HepG2 (cell line): ENCODE results near the gene BORCS5. TPM values are rescaled to one million over a fixed set of nuclear protein-coding genes. Genes with fewer than 3 reads are reported as not detected.
A peak's percentile ranks its signal among the peaks of the same experiment; 100 is the strongest.

Source experiments
- ATAC-seq: fragments of 200-7000 bp; cut with Tn5 transposase; 3 replicates; pipeline ENCODE4 v1.9.1; 2020; ENCODE audit warnings: mild to moderate bottlenecking, moderate library complexity
- BruUV-seq: library from RNA; stranded (reverse); fragments of 400-500 nt; replicated peaks from 2 replicates; lab custom pipeline; 2021; lab: Mats Ljungman, UMichigan
- CTCF ChIA-PET: fragments of 300-600 bp; formaldehyde crosslinking; extraction: SDS; loops from one replicate; lab custom pipeline; 2021; ENCODE audit warnings: low total read pairs, inconsistent platforms, low intra/inter-chr PET ratio; lab: Yijun Ruan, JAX
- POLR2A ChIA-PET: fragments of 350-600 bp; sonication (Branson Sonifier 250); formaldehyde crosslinking; loops from one replicate; lab custom pipeline; 2020; ENCODE audit warnings: antibody characterized with exemption, inconsistent platforms; lab: Yijun Ruan, JAX
- DNase-seq: peaks from one replicate; pipeline ENCODE4 v3.0.0-alpha.2; 2015; ENCODE audit warnings: low spot score
- FAIRE-seq: peaks from 3 replicates; lab custom pipeline; 2011; peaks lifted over from hg19 to GRCh38; lab: Jason Lieb, UNC
- H2AFZ ChIP-seq: one replicate; pipeline ENCODE4 v1.6.1; 2011; ENCODE audit warnings: low read length, inconsistent platforms
- H3K27ac ChIP-seq: fragments of 300-600 bp; 3 replicates; pipeline ENCODE4 v1.8.0; 2011; ENCODE audit warnings: mixed run types, mild to moderate bottlenecking, mixed read lengths, low read length, inconsistent platforms; ENCODE audit not compliant: insufficient read depth; ENCODE audit errors: extremely low read length
- H3K27me3 ChIP-seq, 2 experiments: fragments of 200-600 bp in 1 of 2; 2 replicates in 1 of 2; 3 replicates in 1 of 2; pipeline versions ENCODE4 v1.6.0 to v1.8.0; 2011; ENCODE audit warnings: low read length in 2 of 2, mild to moderate bottlenecking in 2 of 2, moderate library complexity in 2 of 2, inconsistent platforms in 1 of 2; ENCODE audit not compliant: insufficient read depth in 2 of 2, control insufficient read depth in 1 of 2
- H3K36me3 ChIP-seq, 2 experiments: fragments of 200-600 bp in 1 of 2; replicated peaks in 1 of 2; 2 replicates in 1 of 2; 3 replicates in 1 of 2; pipeline versions ENCODE4 v1.5.1 to v1.8.0; 2011; ENCODE audit warnings: low read length in 2 of 2, inconsistent platforms in 1 of 2; ENCODE audit not compliant: insufficient read depth in 2 of 2, control insufficient read depth in 1 of 2
- H3K4me1 ChIP-seq: 2 replicates; pipeline ENCODE4 v1.5.1; 2012; ENCODE audit warnings: low read length, inconsistent platforms; ENCODE audit not compliant: insufficient read depth
- H3K4me2 ChIP-seq: 2 replicates; pipeline ENCODE4 v1.6.0; 2011; ENCODE audit warnings: low read depth, low read length, inconsistent platforms
- H3K4me3 ChIP-seq, 3 experiments: fragments of 200-600 bp in 1 of 3; sonication (generic), shearing (Covaris generic) in 1 of 3; replicated peaks in 1 of 3; 2 replicates each; pipeline ENCODE4 v1.5.1; 2011 to 2016; ENCODE audit warnings: low read length in 3 of 3, inconsistent platforms in 2 of 3, low read depth in 2 of 3, mild to moderate bottlenecking in 2 of 3, control low read depth in 1 of 3, mixed read lengths in 1 of 3; ENCODE audit not compliant: insufficient read depth in 1 of 3
- H3K79me2 ChIP-seq: one replicate; pipeline ENCODE4 v1.6.1; 2011; ENCODE audit warnings: low read length, inconsistent platforms; ENCODE audit not compliant: insufficient read depth
- H3K9ac ChIP-seq: 2 replicates; pipeline ENCODE4 v1.6.0; 2011; ENCODE audit warnings: mild to moderate bottlenecking, low read depth, low read length, inconsistent platforms; ENCODE audit not compliant: insufficient read depth
- H3K9me3 ChIP-seq: 2 replicates; pipeline ENCODE4 v1.5.1; 2012; ENCODE audit warnings: mild to moderate bottlenecking, low read length
- H4K20me1 ChIP-seq: 2 replicates; pipeline ENCODE4 v1.6.0; 2011; ENCODE audit warnings: inconsistent platforms, mild to moderate bottlenecking, low read length, moderate library complexity; ENCODE audit not compliant: insufficient read depth
- CTCF ChIP-seq: sonication (generic); formaldehyde crosslinking; IDR thresholded peaks from 2 replicates; pipeline ENCODE4 v1.5.0; 2020; ENCODE audit warnings: mild to moderate bottlenecking, missing genetic modification reagents, moderate library complexity
- E2F5 ChIP-seq: sonication (generic); formaldehyde crosslinking; conservative IDR thresholded peaks from 2 replicates; pipeline ENCODE4 v1.4.0; 2020; ENCODE audit warnings: missing genetic modification reagents
- FOSL2 ChIP-seq: sonication (generic); formaldehyde crosslinking; IDR thresholded peaks from 2 replicates; pipeline ENCODE4 v1.4.0; 2020; ENCODE audit warnings: missing genetic modification reagents
- HOXD1 ChIP-seq: sonication (generic); formaldehyde crosslinking; IDR thresholded peaks from 2 replicates; pipeline ENCODE4 v1.5.0; 2020; ENCODE audit warnings: missing genetic modification reagents
- MTA1 ChIP-seq: sonication (generic); formaldehyde crosslinking; IDR thresholded peaks from 2 replicates; pipeline ENCODE4 v1.4.0; 2020; ENCODE audit warnings: missing genetic modification reagents, mild to moderate bottlenecking, borderline replicate concordance
- MYC ChIP-seq: sonication (generic); formaldehyde crosslinking; IDR thresholded peaks from 2 replicates; pipeline ENCODE4 v1.9.0; 2021; ENCODE audit warnings: missing genetic modification reagents, borderline replicate concordance
- NCOR1 ChIP-seq: fragments of 200-600 bp; sonication (generic); IDR thresholded peaks from 2 replicates; pipeline ENCODE4 v1.7.0; 2017; ENCODE audit warnings: antibody characterized with exemption, low read length, borderline replicate concordance
- NFKB2 ChIP-seq: sonication (generic); formaldehyde crosslinking; IDR thresholded peaks from 2 replicates; pipeline ENCODE4 v1.4.0; 2020; ENCODE audit warnings: missing genetic modification reagents, borderline replicate concordance
- POLR2AphosphoS5 ChIP-seq: IDR thresholded peaks from 2 replicates; pipeline ENCODE4 v1.6.1; 2012; ENCODE audit warnings: low read depth, low read length
- SALL1 ChIP-seq: sonication (generic); formaldehyde crosslinking; IDR thresholded peaks from 2 replicates; pipeline ENCODE4 v1.8.0; 2022; ENCODE audit warnings: mild to moderate bottlenecking, missing genetic modification reagents
- SAP130 ChIP-seq: IDR thresholded peaks from 2 replicates; pipeline ENCODE4 v1.6.1; 2016; ENCODE audit warnings: low read depth
- STAG1 ChIP-seq: sonication (generic); formaldehyde crosslinking; IDR thresholded peaks from 2 replicates; pipeline ENCODE4 v1.4.0; 2020; ENCODE audit warnings: missing genetic modification reagents
- YY1 ChIP-seq: IDR thresholded peaks from 2 replicates; pipeline ENCODE4 v1.6.1; 2011; ENCODE audit warnings: low read length, low read depth, moderate library complexity, mild to moderate bottlenecking; ENCODE audit not compliant: insufficient read depth, insufficient replicate concordance
- ZNF382 ChIP-seq: sonication (generic); formaldehyde crosslinking; IDR thresholded peaks from 2 replicates; pipeline ENCODE4 v1.5.0; 2020; ENCODE audit warnings: missing genetic modification reagents, mild to moderate bottlenecking, borderline replicate concordance
- ZNF44 ChIP-seq: sonication (generic); formaldehyde crosslinking; IDR thresholded peaks from 2 replicates; pipeline ENCODE4 v1.5.1; 2020; ENCODE audit warnings: mild to moderate bottlenecking, missing genetic modification reagents
- ZNF629 ChIP-seq: sonication (generic); formaldehyde crosslinking; conservative IDR thresholded peaks from 2 replicates; pipeline ENCODE4 v1.5.0; 2020; ENCODE audit warnings: missing genetic modification reagents
- ZSCAN30 ChIP-seq: sonication (generic); formaldehyde crosslinking; IDR thresholded peaks from 2 replicates; pipeline ENCODE4 v1.5.0; 2020; ENCODE audit warnings: mild to moderate bottlenecking, missing genetic modification reagents
- whole genome bisulfite sequencing: methylation state at CpG from one replicate; pipeline ENCODE4 v1.1.6; 2017; ENCODE audit warnings: low lambda C conversion rate; 5-methylcytosine and 5-hydroxymethylcytosine counted together
- in situ Hi-C: cut with HindIII; loops from 2 replicates; pipeline ENCODE4 v1.10.0; 2017; ENCODE audit warnings: low pct_unique_long_range_greater_than_20kb; ENCODE audit not compliant: extremely low pct_ligation_motif_present
- intact Hi-C: fragments of 100-400 bp; cut with micrococcal nuclease; formaldehyde crosslinking; loops from one replicate; pipeline ENCODE4 v1.10.0; 2022; ENCODE audit not compliant: unreplicated experiment
- polyA plus RNA-seq, 8 experiments: library from polyadenylated mRNA; depleted of rRNA in 3 of 8; stranded (reverse) in 7 of 8; unstranded in 1 of 8; fragments of >200 nt; fragmentation: Illumina TruSeq in 4 of 8; extraction: Trizol in 4 of 8; gene quantifications; 2 replicates each; pipeline versions ENCODE4 v1.2.1 to v1.2.3, GENCODE V29; 2011 to 2016; ENCODE audit warnings: low read depth in 4 of 8, missing spikeins in 1 of 8, mixed read lengths in 1 of 8; ENCODE audit not compliant: insufficient read depth in 1 of 8
- total RNA-seq, 5 experiments: library from RNA; depleted of rRNA; stranded (reverse); fragments of >200 nt; fragmentation: Illumina TruSeq; extraction: Trizol; gene quantifications; 2 replicates each; pipeline ENCODE4 v1.2.3, GENCODE V29; 2016; ENCODE audit warnings: low read depth in 1 of 5
- TF ChIP-seq, protein P1 (sequence below): sonication (generic); formaldehyde crosslinking; IDR thresholded peaks from 2 replicates; pipeline ENCODE4 v1.4.0; 2020; ENCODE audit warnings: mild to moderate bottlenecking, missing genetic modification reagents, borderline replicate concordance

The BORCS5 gene
- total and polyA plus RNA-seq, 2 of the 13 experiments (the other 11 are each of a cell fraction or from before 2014, with no cell fraction given) = 3.9 to 4.7 TPM

DNA sequence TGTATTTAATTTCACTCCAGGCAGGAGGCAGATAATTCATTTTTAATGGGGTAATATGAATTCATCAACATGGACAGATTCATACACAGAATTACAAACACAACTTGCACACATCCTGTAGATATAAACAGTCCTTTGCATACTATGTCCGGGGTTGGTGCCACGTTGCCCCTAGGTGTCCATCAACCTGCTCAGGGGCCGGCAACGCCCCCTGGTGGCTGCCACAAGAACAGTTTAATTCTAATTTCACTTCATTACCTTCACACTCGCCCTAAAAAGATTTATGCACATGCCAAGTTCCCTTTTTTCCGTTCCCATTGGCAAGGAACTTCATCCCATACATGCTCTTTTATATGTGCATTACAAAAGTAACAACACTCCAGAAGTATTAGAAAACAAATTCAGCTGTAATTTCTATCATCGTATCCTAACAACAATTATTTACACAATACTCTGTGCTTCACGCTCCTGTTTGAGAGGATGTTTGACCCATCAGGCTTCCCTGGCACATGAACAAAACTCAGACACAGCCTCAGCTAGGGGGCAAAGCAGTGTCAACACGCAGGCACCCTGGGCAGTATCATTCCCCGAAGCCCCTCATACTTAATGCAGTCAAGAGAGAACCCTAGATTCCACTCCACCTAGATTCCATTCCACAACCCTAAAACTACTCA is 22.4 kb upstream of the BORCS5 start (continued):
- TF ChIP-seq, protein P1, sequence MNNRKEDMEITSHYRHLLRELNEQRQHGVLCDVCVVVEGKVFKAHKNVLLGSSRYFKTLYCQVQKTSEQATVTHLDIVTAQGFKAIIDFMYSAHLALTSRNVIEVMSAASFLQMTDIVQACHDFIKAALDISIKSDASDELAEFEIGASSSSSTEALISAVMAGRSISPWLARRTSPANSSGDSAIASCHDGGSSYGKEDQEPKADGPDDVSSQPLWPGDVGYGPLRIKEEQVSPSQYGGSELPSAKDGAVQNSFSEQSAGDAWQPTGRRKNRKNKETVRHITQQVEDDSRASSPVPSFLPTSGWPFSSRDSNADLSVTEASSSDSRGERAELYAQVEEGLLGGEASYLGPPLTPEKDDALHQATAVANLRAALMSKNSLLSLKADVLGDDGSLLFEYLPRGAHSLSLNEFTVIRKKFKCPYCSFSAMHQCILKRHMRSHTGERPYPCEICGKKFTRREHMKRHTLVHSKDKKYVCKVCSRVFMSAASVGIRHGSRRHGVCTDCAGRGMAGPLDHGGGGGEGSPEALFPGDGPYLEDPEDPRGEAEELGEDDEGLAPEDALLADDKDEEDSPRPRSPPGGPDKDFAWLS (CRISPR knock-in tag) = no peak
- peak; percentile 82 for TF ChIP-seq CTCF (CRISPR knock-in tag)
- TF ChIP-seq SALL1 (CRISPR knock-in tag) = peak; percentile 25; the same call in 1 of the 2 replicates
- no peak for TF ChIP-seq POLR2AphosphoS5
- TF ChIP-seq MYC (CRISPR knock-in tag) = peak; percentile 37; the same call in 1 of the 2 replicates
- peak; percentile 83 for TF ChIP-seq STAG1 (CRISPR knock-in tag)
- peak; percentile 40; the same call in 1 of the 2 replicates for TF ChIP-seq SAP130 (CRISPR knock-in tag)
- peak; percentile 29 for TF ChIP-seq YY1

- POLR2A ChIA-PET = interaction anchor here (1.5 to 2.1 kb wide), 2 partner anchors 14 to 16 kb away, joined by 5 to 7 read pairs; partner anchors contain the start of gene MANSC1
- peak; percentile 77 for DNase-seq
- TF ChIP-seq HOXD1 (CRISPR knock-in tag) (no peak), ZNF629 (no peak), MTA1 (CRISPR knock-in tag) (no peak), NFKB2 (no peak), FOSL2 (CRISPR knock-in tag) (peak; percentile 61; the same call in 1 of the 2 replicates), E2F5 (CRISPR knock-in tag) (no peak), ZNF382 (CRISPR knock-in tag) (no peak), NCOR1 (no peak; the same call in 1 of the 2 replicates), ZNF44 (CRISPR knock-in tag) (no peak), ZSCAN30 (CRISPR knock-in tag) (no peak)
Observed at GRCh38 chr12:12336049-12336411, 20.8 kb upstream of the BORCS5 start.

More at GRCh38 chr12:12336049-12336411, 20.8 kb upstream of the BORCS5 start:
- Histone ChIP-seq H2AFZ (no peak overlapping the region), H4K20me1 (no peaks in the 10 kb centered on the region), H3K9ac (no peak overlapping the region), H3K79me2 (no peaks in the 10 kb centered on the region), H3K36me3 (no peaks in the 10 kb centered on the region), H3K4me2 (peak overlapping the region; percentile 43), H3K4me3 (no peak overlapping the region), H3K4me1 (peaks cover 34% of the 10 kb centered on the region), H3K9me3 (no peaks in the 10 kb centered on the region), H3K27ac (peak overlapping the region; percentile 33), H3K27me3 (no peaks in the 10 kb centered on the region)
- ATAC-seq = peak; percentile 72
- peak; percentile 86 for FAIRE-seq
- in situ Hi-C loops (no loop called here), intact Hi-C loops (no loop called here)
- no TSS peak for BruUV-seq
- WGBS = 61% methylated on average over 5 of the region's 5 CpGs
- CTCF ChIA-PET = no interaction called here
